HFF-Myc (cell line): ENCODE measurements around the gene TMEM9.

Source experiments
- DNase-seq: peaks from one replicate; pipeline ENCODE4 v3.0.0-alpha.2; 2011; ENCODE audit warnings: low read depth; ENCODE audit errors: extremely low read depth
- H3K4me3 ChIP-seq: replicated peaks from 2 replicates; pipeline ENCODE4 v1.5.1; 2011; ENCODE audit warnings: low read depth, mild to moderate bottlenecking, control low read depth, low read length
- TF ChIP-seq, protein P1 (sequence below): IDR thresholded peaks from 2 replicates; pipeline ENCODE4 v1.5.1; 2012; ENCODE audit warnings: mild to moderate bottlenecking, low read depth, low read length, control low read depth; ENCODE audit errors: missing control alignments

Gene TMEM9

DNA sequence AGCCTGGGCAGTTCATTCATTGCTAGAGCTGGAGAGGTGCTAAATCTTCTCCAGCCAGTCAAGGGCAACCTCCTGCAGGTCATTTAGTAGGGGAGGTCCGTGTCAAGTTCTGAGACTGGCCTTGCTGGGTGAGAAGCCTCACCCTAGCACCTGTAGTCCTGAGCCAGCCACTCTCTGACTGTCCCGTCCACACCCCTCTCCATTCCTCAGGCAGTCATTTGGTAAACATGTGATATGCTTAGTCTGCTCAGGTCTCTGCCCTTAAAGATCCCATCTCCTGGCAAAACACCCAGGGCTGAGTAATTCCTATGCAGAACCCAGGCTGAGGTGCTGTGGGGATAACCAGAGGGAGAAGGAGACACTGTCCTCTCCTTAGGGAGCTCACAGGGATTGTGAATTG, 22.7 kb upstream of the TMEM9 start:
- no peak overlapping the region for H3K4me3 ChIP-seq
- DNase-seq = no peak
- TF ChIP-seq, protein P1, sequence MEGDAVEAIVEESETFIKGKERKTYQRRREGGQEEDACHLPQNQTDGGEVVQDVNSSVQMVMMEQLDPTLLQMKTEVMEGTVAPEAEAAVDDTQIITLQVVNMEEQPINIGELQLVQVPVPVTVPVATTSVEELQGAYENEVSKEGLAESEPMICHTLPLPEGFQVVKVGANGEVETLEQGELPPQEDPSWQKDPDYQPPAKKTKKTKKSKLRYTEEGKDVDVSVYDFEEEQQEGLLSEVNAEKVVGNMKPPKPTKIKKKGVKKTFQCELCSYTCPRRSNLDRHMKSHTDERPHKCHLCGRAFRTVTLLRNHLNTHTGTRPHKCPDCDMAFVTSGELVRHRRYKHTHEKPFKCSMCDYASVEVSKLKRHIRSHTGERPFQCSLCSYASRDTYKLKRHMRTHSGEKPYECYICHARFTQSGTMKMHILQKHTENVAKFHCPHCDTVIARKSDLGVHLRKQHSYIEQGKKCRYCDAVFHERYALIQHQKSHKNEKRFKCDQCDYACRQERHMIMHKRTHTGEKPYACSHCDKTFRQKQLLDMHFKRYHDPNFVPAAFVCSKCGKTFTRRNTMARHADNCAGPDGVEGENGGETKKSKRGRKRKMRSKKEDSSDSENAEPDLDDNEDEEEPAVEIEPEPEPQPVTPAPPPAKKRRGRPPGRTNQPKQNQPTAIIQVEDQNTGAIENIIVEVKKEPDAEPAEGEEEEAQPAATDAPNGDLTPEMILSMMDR = no peak

DNA sequence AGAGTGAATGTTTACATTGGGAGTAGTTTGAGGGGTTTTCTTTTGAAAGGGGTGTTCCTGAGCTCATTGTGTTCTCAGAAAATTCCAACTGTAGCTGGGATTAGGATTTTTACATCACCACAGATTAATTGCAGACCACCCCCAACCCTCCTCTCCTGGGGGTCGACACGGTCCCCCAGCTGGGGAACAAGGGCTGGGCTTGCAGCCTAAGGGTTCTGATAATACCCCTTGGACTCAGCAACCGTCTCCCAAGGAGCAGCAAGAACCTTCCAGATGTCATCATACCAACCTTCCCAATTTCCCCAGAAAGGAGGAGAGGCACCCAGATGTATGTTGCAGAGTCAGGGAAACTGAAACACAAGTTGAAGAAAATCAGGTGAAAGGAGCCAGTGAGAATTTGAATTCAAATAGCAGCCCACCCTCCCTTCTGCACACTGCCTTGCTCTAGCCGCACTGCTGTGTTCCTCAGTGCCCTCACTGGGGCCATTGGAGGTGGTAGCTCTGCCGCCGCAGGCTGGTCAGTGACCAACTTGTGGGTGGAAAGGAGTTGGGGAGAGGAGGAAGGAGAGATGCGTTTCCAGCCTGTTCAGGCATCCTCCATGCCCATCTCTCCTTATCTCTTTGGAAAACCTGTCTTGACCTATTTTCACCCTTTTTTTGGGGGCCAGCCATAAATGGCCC, 21.7 kb upstream of the TMEM9 start:
- TF ChIP-seq, protein P1 = no peak
- no peak for DNase-seq
- no peak overlapping the region for H3K4me3 ChIP-seq

DNA sequence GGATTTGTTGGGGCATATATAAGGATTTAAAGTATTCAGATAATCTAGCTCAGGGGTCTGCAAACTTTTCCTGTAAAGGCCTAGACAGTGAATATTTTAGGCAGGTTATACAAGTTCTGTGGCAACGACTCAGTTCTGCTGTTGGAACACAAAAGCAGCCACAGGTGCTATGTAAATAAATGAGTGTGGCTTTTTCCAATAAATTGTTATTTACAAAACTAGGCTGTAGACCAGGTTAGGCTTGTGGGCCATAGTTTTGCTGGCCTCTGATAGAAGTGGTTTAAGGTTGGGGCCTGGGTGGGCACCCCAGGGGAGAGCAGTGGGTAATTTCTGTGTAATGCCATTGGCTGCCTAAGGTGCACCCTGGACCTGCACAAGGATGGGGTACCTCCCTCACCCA, 19.5 kb upstream of the TMEM9 start:
- DNase-seq = no peak
- TF ChIP-seq, protein P1 = no peak
- no peak overlapping the region for H3K4me3 ChIP-seq

DNA sequence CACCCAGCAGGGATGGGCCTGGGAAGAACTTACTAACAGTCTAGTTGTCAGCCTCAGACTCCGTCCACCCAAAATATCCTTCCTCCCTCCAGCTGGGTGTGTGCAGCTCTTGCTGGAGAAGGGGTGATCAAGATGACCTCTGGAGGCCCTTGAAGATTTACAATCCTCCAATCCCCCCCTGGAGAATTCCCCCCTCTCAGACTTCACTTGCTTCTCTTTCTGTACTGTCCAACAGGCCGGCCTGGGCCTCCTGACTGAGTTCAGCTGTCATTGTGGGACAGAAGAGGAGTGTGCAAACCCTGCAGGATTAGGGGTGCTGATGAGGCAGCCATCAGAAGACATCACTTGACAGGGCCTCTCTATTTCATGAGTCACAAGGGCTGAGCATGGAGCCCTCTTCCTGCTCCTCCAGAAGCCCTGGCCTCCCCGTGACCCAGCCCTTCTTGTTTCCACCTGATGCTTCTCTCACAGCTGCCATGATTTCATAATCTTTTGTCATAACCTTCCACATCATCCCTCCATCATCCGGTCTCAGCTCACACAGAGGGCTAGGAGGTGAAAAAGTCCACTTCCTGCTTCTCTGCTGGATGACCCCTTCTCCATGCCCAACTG, 18.8 kb upstream of the TMEM9 start:
- TF ChIP-seq, protein P1 = no peak
- DNase-seq = no peak
- no peak overlapping the region for H3K4me3 ChIP-seq

DNA sequence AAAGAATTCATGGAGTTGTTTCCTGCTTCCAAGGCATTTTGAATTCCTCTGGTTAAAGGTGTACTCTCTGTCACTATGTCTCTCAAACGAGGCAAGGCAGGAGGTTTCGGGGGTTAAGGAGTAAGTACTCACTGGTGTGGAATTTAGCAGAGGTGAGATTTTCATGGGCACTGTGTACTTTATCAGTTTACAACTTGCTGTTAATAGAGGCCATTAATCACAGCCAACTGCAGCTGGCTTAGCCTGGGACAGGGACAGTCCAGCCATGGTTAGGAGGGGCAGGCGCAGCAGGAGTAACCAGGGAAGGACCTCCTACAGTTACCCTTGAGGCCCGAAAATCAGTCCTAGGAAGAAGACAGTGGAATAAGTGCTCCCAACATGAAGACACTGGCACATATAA, 18.1 kb upstream of the TMEM9 start:
- TF ChIP-seq, protein P1 = no peak
- no peak for DNase-seq
- H3K4me3 ChIP-seq = no peak overlapping the region

DNA sequence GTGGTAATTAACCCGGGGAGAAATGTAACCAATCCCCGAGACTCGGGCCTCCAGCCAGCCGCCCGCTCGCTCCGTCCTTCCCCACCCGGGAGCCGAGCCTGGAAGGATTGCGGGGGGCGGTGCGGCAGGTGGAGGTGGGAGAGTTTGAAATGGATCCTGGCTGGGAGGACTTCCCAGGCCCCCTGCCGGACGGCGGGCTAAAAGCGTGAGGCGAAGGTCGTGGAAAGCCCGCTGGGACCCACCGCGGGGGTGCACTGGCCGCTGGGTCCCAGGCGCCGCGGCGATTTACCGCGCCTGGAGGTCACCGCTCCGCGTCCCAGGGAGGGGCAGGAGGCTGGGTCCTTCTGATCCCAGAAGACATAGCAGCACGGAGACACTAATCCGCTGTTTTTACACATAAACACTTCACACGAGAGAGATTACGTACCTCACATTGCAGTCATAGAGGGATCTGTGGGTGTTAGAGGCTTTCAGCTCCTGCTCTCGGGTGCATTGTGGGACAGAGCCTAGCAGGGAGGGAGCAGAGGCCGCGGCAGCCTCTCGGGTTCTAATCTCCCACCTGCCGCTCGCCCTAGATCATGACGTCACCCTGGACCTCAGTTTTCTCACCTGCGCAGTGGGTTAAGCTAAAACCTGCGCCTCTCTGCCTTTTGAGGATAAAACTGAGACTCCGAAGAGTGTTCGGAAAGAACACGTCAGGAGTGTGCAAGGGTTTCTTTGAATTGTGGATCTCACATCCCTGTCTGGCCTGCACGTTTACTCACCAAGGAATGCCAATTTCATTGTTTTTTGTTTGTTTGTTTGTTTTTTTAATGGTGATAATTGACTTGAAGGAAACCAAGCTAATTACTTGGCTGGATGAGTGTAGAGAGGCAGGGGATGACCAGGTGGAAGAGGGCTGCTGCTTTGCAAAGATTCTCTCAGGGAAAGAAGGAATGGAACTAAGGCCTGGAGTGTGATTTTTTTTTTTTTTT, 17.1 kb upstream of the TMEM9 start:
- TF ChIP-seq, protein P1 = peak; percentile 43
- H3K4me3 ChIP-seq = peak overlapping the region; percentile 55
- DNase-seq = no peak
